ENCODE data around the gene NDUFA11. TPM values are rescaled to one million over a fixed set of nuclear protein-coding genes. Genes with fewer than 3 reads are reported as not detected.
A peak's percentile ranks its signal among the peaks of the same experiment; 100 is the strongest.
"Not testable (repeated sequence)": the region's sequence is repeated elsewhere in the genome, so short reads cannot be mapped to it uniquely, and the experiment has no call there.

The NDUFA11 gene
- total RNA-seq, 2 donors from 2014 or later: 83.2 to 177 TPM

- Histone ChIP-seq H3K4me1 (ENCODE audit: control insufficient read depth in 1 of 2, low read depth in 2 of 2) (peaks cover 14 to 35% of the 10 kb centered on the region in 2 donors), H3K27ac (no peak overlapping the region), H3K36me3 (peaks cover 20% of the 10 kb centered on the region), H3K9me3 (no peaks in the 10 kb centered on the region), H3K27me3 (replicated peaks; ENCODE audit: insufficient read depth) (no peaks in the 10 kb centered on the region), H3K4me3 (no peak overlapping the region)
- ATAC-seq (ENCODE audit: insufficient number of reproducible peaks, low FRiP score, low read depth): no peak
- no peak for DNase-seq (ENCODE audit: low spot score)
- TF ChIP-seq CTCF (IDR thresholded peaks at IDR 0.05): peak; percentile 59
These were observed 11.4 kb downstream of the NDUFA11 start for GRCh38 chr19:5891938-5892771.

- H3K4me1 ChIP-seq (ENCODE audit: control insufficient read depth in 1 of 2, low read depth in 2 of 2): peaks cover 14 to 35% of the 10 kb centered on the region in 2 donors
- peaks cover 15% of the 10 kb centered on the region for H3K36me3 ChIP-seq
- no peaks in the 10 kb centered on the region for H3K27me3 ChIP-seq (replicated peaks; ENCODE audit: insufficient read depth)
- no peak overlapping the region for H3K27ac ChIP-seq
- no peak overlapping the region for H3K4me3 ChIP-seq
- no peak for TF ChIP-seq CTCF (IDR thresholded peaks at IDR 0.05)
- H3K9me3 ChIP-seq: no peaks in the 10 kb centered on the region
- ATAC-seq (ENCODE audit: insufficient number of reproducible peaks, low FRiP score, low read depth): no peak
- no peak for DNase-seq (ENCODE audit: low spot score)
These were observed 12.0 kb downstream of the NDUFA11 start for GRCh38 chr19:5891572-5891937.

- DNase-seq (ENCODE audit: low spot score) (no peak), ATAC-seq (ENCODE audit: insufficient number of reproducible peaks, low FRiP score, low read depth) (no peak)
- Histone ChIP-seq H3K4me1 (ENCODE audit: control insufficient read depth in 1 of 2, low read depth in 2 of 2) (peaks cover 8 to 28% of the 10 kb centered on the region in 2 donors), H3K27me3 (replicated peaks; ENCODE audit: insufficient read depth) (no peaks in the 10 kb centered on the region), H3K27ac (no peak overlapping the region), H3K4me3 (no peak overlapping the region), H3K36me3 (peaks cover 2% of the 10 kb centered on the region), H3K9me3 (no peaks in the 10 kb centered on the region)
- TF ChIP-seq CTCF (IDR thresholded peaks at IDR 0.05): no peak
These were observed 13.5 kb downstream of the NDUFA11 start for GRCh38 chr19:5890099-5890498.

GRCh38 chr19:5889288-5889971, 14.2 kb downstream of the NDUFA11 start:
- H3K4me3 ChIP-seq: no peak overlapping the region
- no peak for TF ChIP-seq CTCF (IDR thresholded peaks at IDR 0.05)
- H3K4me1 ChIP-seq (ENCODE audit: control insufficient read depth in 1 of 2, low read depth in 2 of 2): peaks cover 2 to 21% of the 10 kb centered on the region in 2 donors
- no peaks in the 10 kb centered on the region for H3K9me3 ChIP-seq
- DNase-seq (ENCODE audit: low spot score) (no peak), ATAC-seq (ENCODE audit: insufficient number of reproducible peaks, low FRiP score, low read depth) (no peak)
- H3K36me3 ChIP-seq: no peaks in the 10 kb centered on the region
- H3K27me3 ChIP-seq (replicated peaks; ENCODE audit: insufficient read depth): no peaks in the 10 kb centered on the region
- H3K27ac ChIP-seq: no peak overlapping the region

GRCh38 chr19:5884065-5884811, 19.4 kb downstream of the NDUFA11 start:
- DNase-seq (ENCODE audit: low spot score); H3K9me3 ChIP-seq; H3K36me3 ChIP-seq; H3K4me3 ChIP-seq; H3K27me3 ChIP-seq (replicated peaks; ENCODE audit: insufficient read depth); ATAC-seq (ENCODE audit: insufficient number of reproducible peaks, low FRiP score, low read depth); H3K27ac ChIP-seq: not testable (repeated sequence)
- H3K4me1 ChIP-seq (ENCODE audit: control insufficient read depth in 1 of 2, low read depth in 2 of 2): peaks cover 8 to 14% of the 10 kb centered on the region in 2 donors

- ATAC-seq (ENCODE audit: insufficient number of reproducible peaks, low FRiP score, low read depth); H3K27me3 ChIP-seq (replicated peaks; ENCODE audit: insufficient read depth); H3K27ac ChIP-seq; H3K9me3 ChIP-seq; H3K36me3 ChIP-seq; H3K4me3 ChIP-seq; DNase-seq (ENCODE audit: low spot score): not testable (repeated sequence)
- H3K4me1 ChIP-seq (ENCODE audit: control insufficient read depth in 1 of 2, low read depth in 2 of 2): peaks cover 8 to 14% of the 10 kb centered on the region in 2 donors
These were observed 20.3 kb downstream of the NDUFA11 start for GRCh38 chr19:5883157-5883873.

Measured in thoracic aorta (tissue), 2 donors.